CD4-positive, alpha-beta memory T cell (primary cell): Measurements from ENCODE around the gene THPO. TPM values are rescaled to one million over a fixed set of nuclear protein-coding genes. Genes with fewer than 3 reads are reported as not detected.

Source experiments
- CTCF ChIA-PET: fragments of 350-600 bp; sonication (Branson Sonifier 250); formaldehyde crosslinking; loops from one replicate; lab custom pipeline; 2021; ENCODE audit warnings: inconsistent platforms; ENCODE audit not compliant: partially characterized antibody; lab: Charles Lee
- POLR2A ChIA-PET: fragments of 350-600 bp; sonication (Branson Sonifier 250); formaldehyde crosslinking; loops from one replicate; lab custom pipeline; 2021; ENCODE audit not compliant: partially characterized antibody; lab: Charles Lee
- DNase-seq, 5 donors: peaks; one replicate each; pipeline versions ENCODE4 v3.0.0 to v3.0.0-alpha.2; 2020 to 2022; ENCODE audit warnings: mixed read lengths in 1 of 5
- H3K27ac ChIP-seq: one replicate; pipeline ENCODE4 v1.7.0; 2013; ENCODE audit warnings: low read depth, low read length
- H3K27me3 ChIP-seq: 2 replicates; pipeline ENCODE4 v1.7.0; 2013; ENCODE audit warnings: mild to moderate bottlenecking, low read length, moderate library complexity; ENCODE audit not compliant: insufficient read depth
- H3K36me3 ChIP-seq: 2 replicates; pipeline ENCODE4 v1.7.0; 2013; ENCODE audit warnings: mild to moderate bottlenecking, low read length, moderate library complexity; ENCODE audit not compliant: insufficient read depth
- H3K4me1 ChIP-seq: 2 replicates; pipeline ENCODE4 v1.7.0; 2013; ENCODE audit warnings: mild to moderate bottlenecking, low read length, moderate library complexity; ENCODE audit not compliant: insufficient read depth
- H3K4me3 ChIP-seq, 2 donors: one replicate each; pipeline ENCODE4 v1.7.0; 2013; ENCODE audit warnings: low read length in 2 of 2, mild to moderate bottlenecking in 1 of 2
- H3K9me3 ChIP-seq, 2 donors: one replicate each; pipeline ENCODE4 v1.7.0; 2013; ENCODE audit warnings: low read length in 2 of 2, control low read depth in 1 of 2; ENCODE audit not compliant: control insufficient read depth in 1 of 2
- H3K27ac Mint-ChIP-seq, 7 donors: one replicate each; pipeline ENCODE4 v1.8.0; 2020 to 2021; ENCODE audit warnings: mixed read lengths in 7 of 7, mild to moderate bottlenecking in 6 of 7, inconsistent platforms in 3 of 7, moderate library complexity in 3 of 7
- H3K27me3 Mint-ChIP-seq, 2 donors: one replicate each; pipeline ENCODE4 v1.8.0; 2020 to 2021; ENCODE audit warnings: mixed read lengths in 2 of 2
- H3K36me3 Mint-ChIP-seq, 2 donors: one replicate each; pipeline ENCODE4 v1.8.0; 2020 to 2021; ENCODE audit warnings: mixed read lengths in 2 of 2, inconsistent platforms in 1 of 2, mild to moderate bottlenecking in 1 of 2
- H3K4me1 Mint-ChIP-seq, 4 donors: one replicate each; pipeline ENCODE4 v1.8.0; 2020 to 2021; ENCODE audit warnings: mixed read lengths in 4 of 4, mild to moderate bottlenecking in 1 of 4
- H3K4me3 Mint-ChIP-seq, 8 donors: one replicate each; pipeline ENCODE4 v1.8.0; 2020 to 2021; ENCODE audit warnings: mixed read lengths in 8 of 8, mild to moderate bottlenecking in 7 of 8, moderate library complexity in 6 of 8, inconsistent platforms in 3 of 8
- H3K9me3 Mint-ChIP-seq, 8 donors: one replicate each; pipeline ENCODE4 v1.8.0; 2020 to 2021; ENCODE audit warnings: mixed read lengths in 8 of 8, mild to moderate bottlenecking in 5 of 8, inconsistent platforms in 3 of 8, moderate library complexity in 1 of 8
- intact Hi-C: fragments of 100-400 bp; cut with micrococcal nuclease; formaldehyde crosslinking; loops from one replicate; pipeline ENCODE4 v1.15.1; 2023
- polyA plus RNA-seq, 2 donors: library from polyadenylated mRNA; unstranded; fragments of 300-500 nt; fragmentation: Illumina TruSeq; gene quantifications; one replicate each; pipeline ENCODE4 v1.2.3, GENCODE V29; 2021
- total RNA-seq, 2 experiments: library from RNA; stranded (reverse); gene quantifications; one replicate each; pipeline ENCODE4 v1.2.3, GENCODE V29; 2021

THPO gene
- total and polyA plus RNA-seq, 4 experiments from 2014 or later: not detected

DNA sequence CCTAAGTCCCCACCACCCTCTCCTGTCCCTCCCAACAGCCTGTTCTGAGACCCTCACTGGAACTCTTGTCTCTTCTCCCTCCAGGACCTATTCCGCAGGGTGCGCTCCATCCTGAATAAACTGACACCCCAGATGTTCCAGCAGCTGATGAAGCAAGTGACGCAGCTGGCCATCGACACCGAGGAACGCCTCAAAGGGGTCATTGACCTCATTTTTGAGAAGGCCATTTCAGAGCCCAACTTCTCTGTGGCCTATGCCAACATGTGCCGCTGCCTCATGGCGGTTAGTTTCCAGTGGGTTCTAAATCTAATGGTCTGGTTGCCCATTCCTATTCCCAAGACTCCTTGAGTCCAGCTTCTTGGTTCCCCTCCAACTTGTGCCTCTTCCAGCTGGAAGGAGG, 54.3 kb downstream of the THPO start:
- ChIA-PET CTCF (no interaction called here), POLR2A (no interaction called here)
- peaks cover 74 to 91% of the 10 kb centered on the region in 2 donors for H3K36me3 Mint-ChIP-seq
- peaks cover 4% of the 10 kb centered on the region for H3K4me1 ChIP-seq
- DNase-seq: no peak
- H3K4me3 Mint-ChIP-seq: no peak overlapping the region
- H3K27ac Mint-ChIP-seq: peak overlapping the region in 1 of 7 donors; percentile 51
- intact Hi-C loops: no loop called here
- H3K4me1 Mint-ChIP-seq: peaks cover 2 to 10% (median 4%) of the 10 kb centered on the region in 4 donors
- H3K27ac ChIP-seq: no peak overlapping the region
- H3K4me3 ChIP-seq: no peak overlapping the region
- H3K9me3 ChIP-seq: no peaks in the 10 kb centered on the region
- H3K36me3 ChIP-seq: peaks cover 90% of the 10 kb centered on the region
- no peaks in the 10 kb centered on the region for H3K27me3 Mint-ChIP-seq
- peaks cover 0 to 2% (median 0%) of the 10 kb centered on the region in 8 donors for H3K9me3 Mint-ChIP-seq
- H3K27me3 ChIP-seq: no peaks in the 10 kb centered on the region

DNA sequence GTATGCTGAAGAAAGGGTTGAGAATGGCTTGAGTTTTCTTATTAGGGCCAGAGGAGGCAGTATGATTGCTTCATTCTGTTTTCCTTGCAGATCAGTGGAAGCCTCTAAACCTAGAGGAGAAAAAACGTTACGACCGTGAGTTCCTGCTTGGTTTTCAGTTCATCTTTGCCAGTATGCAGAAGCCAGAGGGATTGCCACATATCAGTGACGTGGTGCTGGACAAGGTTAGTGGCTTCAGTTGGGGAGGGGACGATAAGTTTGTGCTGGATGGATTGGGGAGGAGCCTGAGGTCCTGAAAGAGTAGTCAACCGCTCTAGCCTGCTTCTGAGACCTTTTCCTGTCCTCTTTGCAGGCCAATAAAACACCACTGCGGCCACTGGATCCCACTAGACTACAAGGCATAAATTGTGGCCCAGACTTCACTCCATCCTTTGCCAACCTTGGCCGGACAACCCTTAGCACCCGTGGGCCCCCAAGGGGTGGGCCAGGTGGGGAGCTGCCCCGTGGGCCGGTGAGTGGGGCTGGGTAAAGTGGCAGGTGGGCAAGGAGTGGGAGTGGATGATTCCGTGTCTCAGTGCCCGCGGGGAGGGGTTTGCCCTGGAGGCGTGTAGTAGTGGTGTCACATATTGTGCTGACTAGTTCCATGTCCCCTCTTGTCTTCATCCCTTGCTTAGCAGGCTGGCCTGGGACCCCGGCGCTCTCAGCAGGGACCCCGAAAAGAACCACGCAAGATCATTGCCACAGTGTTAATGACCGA, 55.1 kb downstream of the THPO start:
- POLR2A ChIA-PET: no interaction called here
- CTCF ChIA-PET: no interaction called here
- Histone ChIP-seq H3K4me3 (no peak overlapping the region), H3K27me3 (no peaks in the 10 kb centered on the region), H3K4me1 (peaks cover 5% of the 10 kb centered on the region), H3K36me3 (peaks cover 85% of the 10 kb centered on the region), H3K27ac (no peak overlapping the region), H3K9me3 (no peaks in the 10 kb centered on the region)
- no peak overlapping the region for H3K4me3 Mint-ChIP-seq
- H3K27ac Mint-ChIP-seq: peak overlapping the region in 3 of 7 donors; percentile 16 to 60 (median 46)
- intact Hi-C loops: no loop called here
- H3K9me3 Mint-ChIP-seq: peaks cover 0 to 2% (median 0%) of the 10 kb centered on the region in 8 donors
- no peaks in the 10 kb centered on the region for H3K27me3 Mint-ChIP-seq
- H3K36me3 Mint-ChIP-seq: peaks cover 72 to 87% of the 10 kb centered on the region in 2 donors
- DNase-seq: no peak
- peaks cover 5 to 13% (median 7%) of the 10 kb centered on the region in 4 donors for H3K4me1 Mint-ChIP-seq

Other genes starting within 250 kb of the THPO start
- gene EIF2B5, start 242.8 kb downstream of the THPO start, total RNA-seq: 10 to 100 TPM; 82.3 to 87.6 TPM
- gene EIF2B5, start 242.8 kb downstream of the THPO start, polyA plus RNA-seq: 10 to 100 TPM; 59.6 to 69.4 TPM
- gene DVL3, start 222.8 kb downstream of the THPO start, total RNA-seq: 10 to 100 TPM; 43.3 to 46.4 TPM
- gene DVL3, start 222.8 kb downstream of the THPO start, polyA plus RNA-seq: 10 to 100 TPM in 1 of 2 donors, 1 to 10 TPM in 1; 3.0 to 14.1 TPM
- 100 to 1,000 TPM; 206 to 208 TPM for gene AP2M1, start 203.4 kb downstream of the THPO start, total RNA-seq
- gene AP2M1, start 203.4 kb downstream of the THPO start, polyA plus RNA-seq: 100 to 1,000 TPM; 254 to 312 TPM
- 100 to 1,000 TPM; 122 to 124 TPM for gene ABCF3, start 192.0 kb downstream of the THPO start, total RNA-seq
- 10 to 100 TPM; 32.0 to 55.1 TPM for gene ABCF3, start 192.0 kb downstream of the THPO start, polyA plus RNA-seq
- gene VWA5B2, start 148.6 kb downstream of the THPO start, total RNA-seq: not detected
- under 1 TPM in 1 of 2 donors, not detected in 1; 0.38 TPM for gene VWA5B2, start 148.6 kb downstream of the THPO start, polyA plus RNA-seq
- 10 to 100 TPM; 37.5 to 40.6 TPM for gene ALG3, start 129.2 kb downstream of the THPO start, total RNA-seq
- 10 to 100 TPM; 56.5 to 67.8 TPM for gene ALG3, start 129.2 kb downstream of the THPO start, polyA plus RNA-seq
- gene EEF1AKMT4, start 128.5 kb downstream of the THPO start, total RNA-seq: 1 to 10 TPM; 1.7 to 2.1 TPM
- gene EEF1AKMT4, start 128.5 kb downstream of the THPO start, polyA plus RNA-seq: 1 to 10 TPM; 3.8 to 4.6 TPM
- gene CAMK2N2, start 116.7 kb downstream of the THPO start, total RNA-seq: under 1 TPM in 1 of 2 experiments, not detected in 1; 0.25 TPM
- not detected for gene CAMK2N2, start 116.7 kb downstream of the THPO start, polyA plus RNA-seq
- not detected for gene ECE2, start 102.2 kb downstream of the THPO start, total RNA-seq
- gene ECE2, start 102.2 kb downstream of the THPO start, polyA plus RNA-seq: not detected
- gene PSMD2, start 79.0 kb downstream of the THPO start, total RNA-seq: 100 to 1,000 TPM; 148 to 154 TPM
- 100 to 1,000 TPM; 195 to 298 TPM for gene PSMD2, start 79.0 kb downstream of the THPO start, polyA plus RNA-seq
- 100 to 1,000 TPM; 236 to 246 TPM for gene EIF4G1, start 63.6 kb downstream of the THPO start, total RNA-seq
- gene EIF4G1, start 63.6 kb downstream of the THPO start, polyA plus RNA-seq: 10 to 100 TPM in 1 of 2 donors, 1 to 10 TPM in 1; 3.6 to 51.1 TPM
- gene FAM131A, start 40.6 kb downstream of the THPO start, total RNA-seq: 1 to 10 TPM; 9.0 to 10.0 TPM
- gene FAM131A, start 40.6 kb downstream of the THPO start, polyA plus RNA-seq: 1 to 10 TPM; 1.1 to 1.6 TPM
- 1 to 10 TPM; 3.8 to 5.4 TPM for gene CLCN2, start 16.6 kb downstream of the THPO start, total RNA-seq
- under 1 TPM; 0.24 to 0.29 TPM for gene CLCN2, start 16.6 kb downstream of the THPO start, polyA plus RNA-seq
- 10 to 100 TPM; 61.3 to 66.1 TPM for gene POLR2H, start 16.5 kb downstream of the THPO start, total RNA-seq
- gene POLR2H, start 16.5 kb downstream of the THPO start, polyA plus RNA-seq: 10 to 100 TPM; 56.6 to 58.8 TPM
- gene CHRD, start 1.8 kb upstream of the THPO start, total RNA-seq: not detected
- not detected for gene CHRD, start 1.8 kb upstream of the THPO start, polyA plus RNA-seq
- gene EPHB3, start 183.6 kb upstream of the THPO start, total RNA-seq: under 1 TPM; 0.29 to 0.67 TPM
- gene EPHB3, start 183.6 kb upstream of the THPO start, polyA plus RNA-seq: under 1 TPM; 0.04 to 0.79 TPM